Activated naive CD8-positive, alpha-beta T cell treated with anti-CD3 and anti-CD28 coated beads, Interleukin-2, amount 50 U/mL, for 16 hours (primary cell): Measurements from ENCODE around the gene CAMK1D.

Experiments used
- DNase-seq: peaks from one replicate; pipeline ENCODE4 v3.0.0-alpha.2; 2020; ENCODE audit warnings: low read depth, low spot score

Gene CAMK1D

GRCh38 chr10:12594448-12594944 is 245.1 kb downstream of the CAMK1D start:
- no peak for DNase-seq

- DNase-seq, result no peak
Measured at GRCh38 chr10:12595936-12596576, 246.7 kb downstream of the CAMK1D start.

- DNase-seq, result no peak
Measured at GRCh38 chr10:12597176-12597575, 247.8 kb downstream of the CAMK1D start.

- no peak for DNase-seq
Measured at GRCh38 chr10:12597788-12598765, 248.7 kb downstream of the CAMK1D start.

GRCh38 chr10:12600652-12601051 is 251.3 kb downstream of the CAMK1D start:
- no peak for DNase-seq

GRCh38 chr10:12602521-12602920 is 253.2 kb downstream of the CAMK1D start:
- no peak for DNase-seq

- no peak for DNase-seq
Measured at GRCh38 chr10:12603766-12604470, 254.6 kb downstream of the CAMK1D start.

- no peak for DNase-seq
Measured at GRCh38 chr10:12605580-12606405, 256.4 kb downstream of the CAMK1D start.

GRCh38 chr10:12606461-12606860 is 257.1 kb downstream of the CAMK1D start:
- no peak for DNase-seq

- no peak for DNase-seq
Measured at GRCh38 chr10:12608761-12609160, 259.4 kb downstream of the CAMK1D start.

GRCh38 chr10:12609435-12609834 is 260.1 kb downstream of the CAMK1D start:
- no peak for DNase-seq

- DNase-seq, result no peak
Measured at GRCh38 chr10:12613136-12613535, 263.8 kb downstream of the CAMK1D start.

- DNase-seq, result no peak
Measured at GRCh38 chr10:12614177-12614995, 265.0 kb downstream of the CAMK1D start.

- DNase-seq, result no peak
Measured at GRCh38 chr10:12615296-12616220, 266.2 kb downstream of the CAMK1D start.

- no peak for DNase-seq
Measured at GRCh38 chr10:12617191-12618175, 268.1 kb downstream of the CAMK1D start.

GRCh38 chr10:12622016-12622415 is 272.7 kb downstream of the CAMK1D start:
- DNase-seq, result no peak

- no peak for DNase-seq
Measured at GRCh38 chr10:12622691-12623090, 273.3 kb downstream of the CAMK1D start.
